OCI-LY7 (cell line): ENCODE results near the gene ANKRD1.
"Not testable (repeated sequence)": the region's sequence is repeated elsewhere in the genome, so short reads cannot be mapped to it uniquely, and the experiment has no call there.

Experiments used
- CTCF ChIP-seq: fragments of 200-600 bp; sonication (generic); conservative IDR thresholded peaks from 2 replicates; pipeline ENCODE4 v1.5.1; 2014; ENCODE audit warnings: mild to moderate bottlenecking, antibody characterized with exemption, low read length, moderate library complexity, mixed read lengths
- EZH2phosphoT487 ChIP-seq: fragments of 200-600 bp; sonication (generic); IDR thresholded peaks from 2 replicates; pipeline ENCODE4 v1.6.1; 2018; ENCODE audit warnings: low read depth, borderline replicate concordance, mild to moderate bottlenecking, mixed run types, antibody characterized with exemption, low read length, moderate library complexity, mixed read lengths

- TF ChIP-seq CTCF, EZH2phosphoT487: not testable (repeated sequence)
Measured at GRCh38 chr10:90942980-90943379, 22.1 kb upstream of the ANKRD1 start.
